OCI-LY3 (cell line): ENCODE measurements around the gene HDAC4.

Source experiments
- EZH2phosphoT487 ChIP-seq: fragments of 200-600 bp; shearing (Covaris generic); IDR thresholded peaks from 2 replicates; pipeline ENCODE4 v1.6.1; 2018; ENCODE audit warnings: antibody characterized with exemption, mixed run types, low read depth
- TF ChIP-seq, protein P1 (sequence below): fragments of 200-600, 300-600 bp; sonication (generic); IDR thresholded peaks from 2 replicates; pipeline ENCODE4 v1.5.1; 2014; ENCODE audit warnings: antibody characterized with exemption, low read length, low read depth

DNA sequence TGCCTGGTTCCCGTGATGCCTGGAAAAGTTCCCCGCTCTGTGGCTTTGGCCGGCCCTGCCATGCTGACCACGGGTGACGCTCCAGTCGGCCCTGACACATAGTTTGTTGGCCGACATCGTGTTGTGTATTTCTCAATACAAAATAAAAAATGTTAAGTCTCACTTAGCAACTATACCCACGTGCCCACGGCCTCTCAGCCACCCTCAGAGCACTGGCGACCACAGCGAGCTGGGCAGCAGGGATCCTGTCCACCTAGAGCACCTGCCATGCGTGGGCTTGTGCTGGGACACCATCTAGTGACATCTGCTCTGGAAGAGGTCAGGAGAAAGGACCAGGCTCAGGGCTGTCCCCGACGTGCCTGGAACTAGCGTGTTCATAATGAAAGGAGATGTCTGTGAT lies 261.7 kb downstream of the HDAC4 start:
- TF ChIP-seq, protein P1, sequence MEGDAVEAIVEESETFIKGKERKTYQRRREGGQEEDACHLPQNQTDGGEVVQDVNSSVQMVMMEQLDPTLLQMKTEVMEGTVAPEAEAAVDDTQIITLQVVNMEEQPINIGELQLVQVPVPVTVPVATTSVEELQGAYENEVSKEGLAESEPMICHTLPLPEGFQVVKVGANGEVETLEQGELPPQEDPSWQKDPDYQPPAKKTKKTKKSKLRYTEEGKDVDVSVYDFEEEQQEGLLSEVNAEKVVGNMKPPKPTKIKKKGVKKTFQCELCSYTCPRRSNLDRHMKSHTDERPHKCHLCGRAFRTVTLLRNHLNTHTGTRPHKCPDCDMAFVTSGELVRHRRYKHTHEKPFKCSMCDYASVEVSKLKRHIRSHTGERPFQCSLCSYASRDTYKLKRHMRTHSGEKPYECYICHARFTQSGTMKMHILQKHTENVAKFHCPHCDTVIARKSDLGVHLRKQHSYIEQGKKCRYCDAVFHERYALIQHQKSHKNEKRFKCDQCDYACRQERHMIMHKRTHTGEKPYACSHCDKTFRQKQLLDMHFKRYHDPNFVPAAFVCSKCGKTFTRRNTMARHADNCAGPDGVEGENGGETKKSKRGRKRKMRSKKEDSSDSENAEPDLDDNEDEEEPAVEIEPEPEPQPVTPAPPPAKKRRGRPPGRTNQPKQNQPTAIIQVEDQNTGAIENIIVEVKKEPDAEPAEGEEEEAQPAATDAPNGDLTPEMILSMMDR = no peak
- TF ChIP-seq EZH2phosphoT487 = no peak
